HG03196 (cell line): ENCODE measurements around the gene AKR1C8.
"Not testable (repeated sequence)": the region's sequence is repeated elsewhere in the genome, so short reads cannot be mapped to it uniquely, and the experiment has no call there.

Experiments
- ATAC-seq: cut with Tn5 transposase; IDR thresholded peaks from one replicate; pipeline ENCODE4 v1.9.1; 2021; ENCODE audit not compliant: unreplicated experiment

Gene AKR1C8

GRCh38 chr10:5184987-5185775 is at the start of gene AKR1C8:
TSS of gene AKR1C8 (minus strand) at chr10:5185150. CDS start at chr10:5185104, 46 bp downstream.
- no peak for ATAC-seq

- ATAC-seq: no peak
These were observed 49.3 kb upstream of the AKR1C8 start for GRCh38 chr10:5234106-5234860.

- ATAC-seq: no peak
These were observed 48.4 kb upstream of the AKR1C8 start for GRCh38 chr10:5233324-5233723.

DNA sequence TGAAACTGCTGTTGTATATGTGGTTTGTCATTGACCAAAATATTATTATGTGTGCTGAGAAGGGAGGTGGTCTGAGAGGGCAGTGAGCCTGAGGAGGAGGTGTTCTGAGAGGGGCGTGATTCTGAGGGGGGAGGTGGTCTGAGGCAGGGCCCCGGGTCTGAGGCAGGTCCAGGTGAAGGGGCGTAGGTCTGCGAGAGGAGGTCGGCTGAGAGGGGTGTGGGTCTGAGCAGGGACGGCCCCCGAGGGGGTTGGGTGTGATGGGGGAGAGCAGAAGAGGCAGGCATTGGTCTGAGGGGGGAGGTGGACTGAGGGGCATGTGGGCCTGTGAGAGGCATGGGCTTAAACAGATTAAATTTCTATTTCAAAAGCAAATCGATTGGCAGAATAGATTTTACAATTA is 44.1 kb upstream of the AKR1C8 start:
- ATAC-seq: no peak

DNA sequence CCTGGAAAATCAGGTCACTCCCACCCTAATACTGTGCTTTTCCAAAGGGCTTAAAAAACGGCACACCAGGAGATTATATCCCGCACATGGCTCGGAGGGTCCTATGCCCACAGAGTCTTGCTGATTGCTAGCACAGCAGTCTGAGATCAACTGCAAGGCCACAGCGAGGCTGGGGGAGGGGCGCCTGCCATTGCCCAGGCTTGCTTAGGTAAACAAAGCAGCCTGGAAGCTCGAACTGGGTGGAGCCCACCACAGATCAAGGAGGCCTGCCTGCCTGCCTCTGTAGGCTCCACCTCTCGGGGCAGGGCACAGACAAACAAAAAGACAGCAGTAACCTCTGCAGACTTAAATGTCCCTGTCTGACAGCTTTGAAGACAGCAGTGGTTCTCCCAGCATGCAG is 38.0 kb upstream of the AKR1C8 start:
- ATAC-seq: not testable (repeated sequence)

DNA sequence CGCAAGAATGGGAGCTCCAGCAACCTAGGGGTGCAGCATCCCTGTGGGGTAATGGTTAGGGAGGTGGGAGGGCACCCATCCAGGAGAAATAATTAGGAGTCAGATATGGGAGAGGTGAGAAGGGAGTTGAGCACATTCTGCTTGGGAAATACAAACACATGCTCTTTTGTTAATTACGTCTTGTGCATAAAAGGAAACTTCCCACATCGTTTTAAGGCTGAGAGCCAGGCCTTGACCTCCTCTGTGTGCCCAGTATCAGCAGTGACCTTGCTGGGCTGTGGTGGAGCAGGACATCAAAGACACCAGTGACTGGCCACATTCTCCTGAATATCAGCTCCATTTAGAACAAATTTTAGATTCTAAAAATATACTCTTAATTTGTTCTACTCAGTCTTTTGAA is 34.3 kb upstream of the AKR1C8 start:
- ATAC-seq: no peak

GRCh38 chr10:5216801-5217200 is 31.9 kb upstream of the AKR1C8 start:
- no peak for ATAC-seq

GRCh38 chr10:5211696-5212536 is 27.0 kb upstream of the AKR1C8 start:
- no peak for ATAC-seq

DNA sequence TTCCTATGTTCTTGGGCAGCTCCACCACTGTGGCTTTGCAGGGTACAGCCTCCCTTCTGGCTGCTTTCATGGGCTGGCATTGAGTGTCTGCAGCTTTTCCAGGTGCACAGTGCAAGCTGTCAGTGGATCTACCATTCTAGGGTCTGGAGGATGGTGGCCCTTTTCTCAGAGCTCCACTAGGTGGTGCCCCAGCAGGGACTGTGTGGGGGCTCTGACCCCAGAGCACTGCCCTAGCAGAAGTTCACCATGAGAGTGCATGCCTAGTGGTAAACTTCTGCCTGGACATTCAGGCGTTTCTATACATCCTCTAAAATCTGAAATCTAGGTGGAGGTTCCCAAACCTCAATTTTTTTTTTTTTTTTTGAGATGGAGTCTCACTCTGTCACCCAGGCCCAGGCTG is 25.3 kb upstream of the AKR1C8 start:
- ATAC-seq: not testable (repeated sequence)

DNA sequence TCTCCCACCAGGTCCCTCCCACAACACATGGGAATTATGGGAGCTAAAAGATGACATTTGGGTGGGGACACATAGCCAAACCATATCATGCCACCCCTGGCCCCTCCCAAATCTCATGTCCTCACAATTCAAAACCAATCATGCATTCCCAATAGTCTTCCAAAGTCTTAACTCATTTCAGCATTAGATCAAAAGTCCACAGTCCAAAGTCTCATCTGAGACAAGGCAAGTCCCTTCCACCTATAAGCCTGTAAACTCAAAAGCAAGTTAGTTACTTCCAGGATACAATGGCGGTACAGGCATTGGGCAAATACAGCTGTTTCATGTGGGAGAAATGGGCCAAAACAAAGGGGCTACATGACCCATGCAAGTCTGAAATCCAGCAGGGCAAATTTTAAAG is 24.8 kb upstream of the AKR1C8 start:
- not testable (repeated sequence) for ATAC-seq

DNA sequence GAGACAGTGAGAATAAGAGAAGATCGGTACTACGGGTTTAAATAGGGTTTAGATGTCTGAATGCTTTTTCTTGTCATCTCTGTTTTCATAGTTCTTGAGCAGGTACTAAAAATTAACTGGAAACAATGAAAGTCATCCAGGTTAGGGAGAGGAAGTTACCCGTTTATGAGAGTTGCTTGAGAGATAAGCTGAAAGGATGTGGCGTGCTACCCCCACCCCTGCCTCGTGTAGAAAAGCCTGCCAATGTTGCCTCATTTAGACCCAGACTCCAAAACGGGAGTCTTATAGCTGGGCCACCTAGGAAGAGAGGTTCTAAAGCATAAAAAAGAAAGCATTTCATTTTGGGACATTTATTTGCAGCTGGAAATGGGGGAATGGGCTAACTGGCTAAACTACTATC is 21.8 kb upstream of the AKR1C8 start:
- no peak for ATAC-seq

- ATAC-seq: no peak
These were observed 14.4 kb upstream of the AKR1C8 start for GRCh38 chr10:5199398-5199797.

DNA sequence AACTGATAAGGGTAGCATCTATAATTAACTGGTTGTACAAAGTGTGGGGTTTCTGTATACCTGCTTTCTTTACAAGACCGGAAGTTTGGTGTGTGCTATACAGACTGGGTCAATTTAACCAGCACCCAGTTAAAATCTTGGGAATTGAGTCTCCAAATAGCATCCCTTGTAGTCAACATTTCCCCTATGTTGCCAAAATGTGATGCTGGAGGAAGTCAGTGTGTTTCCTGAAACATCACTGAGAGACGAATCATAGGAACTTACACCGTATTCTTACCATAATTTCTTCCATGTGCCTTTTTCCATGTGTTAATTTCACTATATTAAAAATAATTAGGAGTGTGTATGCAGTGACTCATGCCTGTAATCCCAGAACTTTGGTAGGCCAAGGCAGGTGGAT is 13.4 kb upstream of the AKR1C8 start:
- ATAC-seq: no peak

DNA sequence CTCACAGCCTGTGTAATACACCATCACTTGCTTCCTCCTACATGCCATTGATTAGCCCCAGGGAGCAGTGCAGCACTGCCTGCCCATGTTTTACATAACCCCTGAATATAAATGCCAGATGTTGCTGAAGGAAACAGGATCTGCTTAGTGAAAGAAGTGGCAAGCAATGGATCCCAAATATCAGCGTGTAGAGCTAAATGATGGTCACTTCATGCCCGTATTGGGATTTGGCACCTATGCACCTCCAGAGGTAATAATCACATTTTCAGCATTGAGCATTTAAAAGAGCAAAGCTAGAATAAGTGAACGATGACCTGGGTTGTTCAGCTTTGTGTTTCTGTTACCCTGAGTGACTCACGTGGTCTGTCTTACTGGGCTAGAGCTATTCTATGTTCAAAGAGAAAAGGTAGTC is 11.8 kb upstream of the AKR1C8 start, which contains the start of gene AKR1C4:
TSS of gene AKR1C4 (plus strand) at position 136 of the 412 bp plus-strand sequence. CDS start at position 167, 31 bp downstream.
- no peak for ATAC-seq

- no peak for ATAC-seq
These were observed 10.9 kb upstream of the AKR1C8 start for GRCh38 chr10:5195727-5196374.

- ATAC-seq: no peak
These were observed 9.5 kb upstream of the AKR1C8 start for GRCh38 chr10:5194431-5194830.

DNA sequence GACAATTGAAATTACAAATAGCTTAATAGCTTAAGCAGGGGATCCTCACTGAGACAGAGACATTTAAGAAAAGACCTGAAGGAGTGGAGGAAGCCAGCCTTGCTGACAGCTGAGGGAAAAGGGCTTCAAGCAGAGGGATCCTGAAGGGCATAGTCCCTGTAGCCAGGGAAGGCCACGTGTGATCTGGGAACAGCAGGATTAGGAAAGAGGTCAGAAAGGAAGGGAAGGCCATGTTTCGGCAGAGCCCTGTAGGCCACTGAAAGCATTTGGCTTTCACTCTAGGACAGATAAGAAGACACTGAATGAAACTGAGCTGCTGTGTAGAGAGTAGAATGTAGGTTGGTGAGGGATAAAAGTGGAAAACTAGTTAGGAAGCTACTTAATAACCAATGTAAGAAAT is 3.4 kb upstream of the AKR1C8 start:
- ATAC-seq: no peak

- ATAC-seq: no peak
These were observed 2.9 kb upstream of the AKR1C8 start for GRCh38 chr10:5187867-5188266.

- ATAC-seq: no peak
These were observed 1.0 kb downstream of the AKR1C8 start for GRCh38 chr10:5183923-5184322.

DNA sequence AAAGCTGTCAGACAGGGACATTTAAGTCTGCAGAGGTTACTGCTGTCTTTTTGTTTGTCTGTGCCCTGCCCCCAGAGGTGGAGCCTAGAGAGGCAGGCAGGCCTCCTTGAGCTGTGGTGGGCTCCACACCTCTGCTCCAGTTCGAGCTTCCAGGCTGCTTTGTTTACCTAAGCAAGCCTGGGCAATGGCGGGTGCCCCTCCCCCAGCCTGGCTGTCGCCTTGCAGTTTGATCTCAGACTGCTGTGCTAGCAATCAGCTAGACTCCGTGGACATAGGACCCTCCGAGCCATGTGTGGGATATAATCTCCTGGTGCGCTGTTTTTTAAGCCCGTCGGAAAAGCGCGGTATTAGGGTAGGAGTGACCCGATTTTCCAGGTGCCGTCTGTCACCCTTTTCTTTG is 4.4 kb downstream of the AKR1C8 start:
- ATAC-seq: not testable (repeated sequence)

- ATAC-seq: not testable (repeated sequence)
These were observed 9.4 kb downstream of the AKR1C8 start for GRCh38 chr10:5175581-5175980.
